Karpas-422 (cell line): ENCODE measurements around the gene KBTBD13. TPM values are rescaled to one million over a fixed set of nuclear protein-coding genes. Genes with fewer than 3 reads are reported as not detected.

ENCODE experiments used
- DNase-seq: peaks from one replicate; pipeline ENCODE4 v3.0.0-alpha.2; 2015
- H2AFZ ChIP-seq: fragments of 200-600 bp; sonication (generic); 2 replicates; pipeline ENCODE4 v1.6.1; 2014; ENCODE audit warnings: antibody characterized with exemption, low read length, mixed read lengths
- H3K27ac ChIP-seq: fragments of 200-600 bp; sonication (generic); 2 replicates; pipeline ENCODE4 v1.5.1; 2014; ENCODE audit warnings: mild to moderate bottlenecking, low read length, moderate library complexity
- H3K27me3 ChIP-seq: fragments of 200-600 bp; sonication (generic); 2 replicates; pipeline ENCODE4 v1.6.1; 2014; ENCODE audit warnings: low read length, mixed read lengths
- H3K36me3 ChIP-seq: fragments of 200-600 bp; sonication (generic); 2 replicates; pipeline ENCODE4 v1.6.1; 2014; ENCODE audit warnings: low read length, mixed read lengths; ENCODE audit not compliant: insufficient read depth
- H3K4me1 ChIP-seq: fragments of 200-600 bp; sonication (generic); 2 replicates; pipeline ENCODE4 v1.6.1; 2014; ENCODE audit warnings: mild to moderate bottlenecking, low read length, mixed read lengths
- H3K4me2 ChIP-seq: fragments of 200-600 bp; sonication (generic); 2 replicates; pipeline ENCODE4 v1.6.1; 2014; ENCODE audit warnings: low read length, low read depth, mild to moderate bottlenecking; ENCODE audit not compliant: poor library complexity, severe bottlenecking
- H3K4me3 ChIP-seq: fragments of 200-600 bp; sonication (generic); 2 replicates; pipeline ENCODE4 v1.5.1; 2014; ENCODE audit warnings: mild to moderate bottlenecking, antibody characterized with exemption, low read length, mixed read lengths
- H3K79me2 ChIP-seq: fragments of 200-600 bp; sonication (generic); 2 replicates; pipeline ENCODE4 v1.6.1; 2014; ENCODE audit warnings: mild to moderate bottlenecking, low read length, mixed read lengths
- H3K9ac ChIP-seq: fragments of 200-600 bp; sonication (generic); 2 replicates; pipeline ENCODE4 v1.6.0; 2014; ENCODE audit warnings: low read length
- H3K9me2 ChIP-seq: fragments of 200-600 bp; sonication (generic), shearing (Covaris generic); replicated peaks from 2 replicates; pipeline ENCODE4 v1.6.0; 2014; ENCODE audit warnings: mild to moderate bottlenecking, low read length, moderate library complexity; ENCODE audit not compliant: insufficient read depth
- H3K9me3 ChIP-seq: fragments of 300-700, 200-600 bp; sonication (generic); 2 replicates; pipeline ENCODE4 v1.6.1; 2014; ENCODE audit warnings: low read length, mixed read lengths
- H4K20me1 ChIP-seq: fragments of 200-600 bp; sonication (generic); 2 replicates; pipeline ENCODE4 v1.6.1; 2014; ENCODE audit warnings: mild to moderate bottlenecking, antibody characterized with exemption, low read length, low read depth; ENCODE audit not compliant: insufficient read depth
- total RNA-seq: library from RNA; depleted of rRNA; stranded (reverse); fragments of >200 nt; shearing (Covaris generic); gene quantifications from 2 replicates; pipeline ENCODE4 v1.2.3, GENCODE V29; 2014; ENCODE audit warnings: low replicate concordance

KBTBD13 gene
- total RNA-seq, 1 experiment from 2014 or later: not detected

GRCh38 chr15:65060641-65061397 lies 15.7 kb upstream of the KBTBD13 start:
- Histone ChIP-seq H2AFZ (no peak overlapping the region), H3K36me3 (no peaks in the 10 kb centered on the region), H3K4me2 (no peak overlapping the region), H3K9ac (no peak overlapping the region), H3K79me2 (no peaks in the 10 kb centered on the region), H3K4me3 (no peak overlapping the region), H3K4me1 (no peaks in the 10 kb centered on the region), H3K27ac (no peak overlapping the region), H3K27me3 (no peaks in the 10 kb centered on the region), H4K20me1 (no peaks in the 10 kb centered on the region), H3K9me2 (no peaks in the 10 kb centered on the region), H3K9me3 (no peaks in the 10 kb centered on the region)
- DNase-seq: no peak

DNA sequence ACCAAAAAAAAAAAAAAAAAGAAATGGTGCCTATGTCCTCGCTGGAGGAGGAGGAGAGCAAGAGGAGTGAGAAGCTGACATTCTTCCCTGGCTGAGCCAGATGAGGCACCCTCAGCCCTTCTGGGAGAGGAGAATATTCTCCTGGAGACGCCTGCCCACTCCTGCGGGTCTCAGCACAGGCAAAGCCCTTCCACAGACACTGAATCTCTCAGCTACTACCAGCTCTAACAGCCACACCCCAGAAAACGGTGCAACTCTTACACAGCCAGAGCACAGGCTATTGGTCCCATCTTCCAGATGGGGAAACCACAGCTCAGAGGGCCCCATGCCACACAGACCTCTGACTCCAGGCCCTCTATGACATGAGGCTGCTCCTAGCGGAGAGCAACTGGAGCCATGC lies 14.5 kb upstream of the KBTBD13 start:
- Histone ChIP-seq H3K27ac (no peak overlapping the region), H3K9me3 (no peaks in the 10 kb centered on the region), H3K4me2 (no peak overlapping the region), H3K79me2 (no peaks in the 10 kb centered on the region), H3K27me3 (no peaks in the 10 kb centered on the region), H3K36me3 (no peaks in the 10 kb centered on the region), H3K9me2 (no peaks in the 10 kb centered on the region), H3K9ac (no peak overlapping the region), H4K20me1 (no peaks in the 10 kb centered on the region), H3K4me1 (no peaks in the 10 kb centered on the region), H3K4me3 (no peak overlapping the region), H2AFZ (no peak overlapping the region)
- no peak for DNase-seq

- Histone ChIP-seq H4K20me1 (no peaks in the 10 kb centered on the region), H2AFZ (no peak overlapping the region), H3K9me3 (no peaks in the 10 kb centered on the region), H3K4me3 (no peak overlapping the region), H3K4me2 (no peak overlapping the region), H3K4me1 (no peaks in the 10 kb centered on the region), H3K9ac (no peak overlapping the region), H3K27me3 (no peaks in the 10 kb centered on the region), H3K9me2 (no peaks in the 10 kb centered on the region), H3K36me3 (no peaks in the 10 kb centered on the region), H3K79me2 (no peaks in the 10 kb centered on the region), H3K27ac (no peak overlapping the region)
- no peak for DNase-seq
These were observed 13.8 kb upstream of the KBTBD13 start for GRCh38 chr15:65062726-65063125.

- Histone ChIP-seq H3K4me3 (no peak overlapping the region), H3K27me3 (no peaks in the 10 kb centered on the region), H3K36me3 (no peaks in the 10 kb centered on the region), H2AFZ (no peak overlapping the region), H4K20me1 (no peaks in the 10 kb centered on the region), H3K4me2 (no peak overlapping the region), H3K9me2 (no peaks in the 10 kb centered on the region), H3K9ac (no peak overlapping the region), H3K4me1 (no peaks in the 10 kb centered on the region), H3K27ac (no peak overlapping the region), H3K79me2 (no peaks in the 10 kb centered on the region), H3K9me3 (no peaks in the 10 kb centered on the region)
- no peak for DNase-seq
These were observed 10.4 kb upstream of the KBTBD13 start for GRCh38 chr15:65066001-65066634.

- Histone ChIP-seq H3K79me2 (no peaks in the 10 kb centered on the region), H3K36me3 (no peaks in the 10 kb centered on the region)
- DNase-seq: no peak
These were observed 9.8 kb upstream of the KBTBD13 start for GRCh38 chr15:65066635-65067316.

GRCh38 chr15:65067317-65067644 lies 9.3 kb upstream of the KBTBD13 start:
- Histone ChIP-seq H3K4me3 (no peak overlapping the region), H3K9me3 (no peaks in the 10 kb centered on the region), H4K20me1 (no peaks in the 10 kb centered on the region), H3K4me2 (no peak overlapping the region), H3K27ac (no peak overlapping the region), H3K9ac (no peak overlapping the region), H3K27me3 (no peaks in the 10 kb centered on the region), H3K36me3 (no peaks in the 10 kb centered on the region), H3K9me2 (no peaks in the 10 kb centered on the region), H3K79me2 (no peaks in the 10 kb centered on the region), H2AFZ (no peak overlapping the region), H3K4me1 (no peaks in the 10 kb centered on the region)
- no peak for DNase-seq

More at GRCh38 chr15:65066635-65067316, 9.8 kb upstream of the KBTBD13 start:
- Histone ChIP-seq H3K27me3 (no peaks in the 10 kb centered on the region), H3K4me3 (no peak overlapping the region), H2AFZ (no peak overlapping the region), H3K27ac (no peak overlapping the region), H3K9ac (no peak overlapping the region), H3K9me2 (no peaks in the 10 kb centered on the region), H3K4me1 (no peaks in the 10 kb centered on the region), H3K9me3 (no peaks in the 10 kb centered on the region), H3K4me2 (no peak overlapping the region), H4K20me1 (no peaks in the 10 kb centered on the region)

- Histone ChIP-seq H4K20me1 (no peaks in the 10 kb centered on the region), H3K4me3 (no peak within 1 kb of the TSS), H3K9me2 (no peaks in the 10 kb centered on the region), H3K9ac (no peak within 1 kb of the TSS), H3K36me3 (no peaks in the 10 kb centered on the region), H3K4me2 (no peak within 1 kb of the TSS), H3K27ac (no peak within 1 kb of the TSS), H3K9me3 (no peaks in the 10 kb centered on the region), H3K27me3 (no peaks in the 10 kb centered on the region), H3K4me1 (no peaks in the 10 kb centered on the region), H3K79me2 (no peaks in the 10 kb centered on the region), H2AFZ (no peak within 1 kb of the TSS)
- DNase-seq: no peak
These were observed 8.7 kb upstream of the KBTBD13 start, which contains the start of gene RASL12 for GRCh38 chr15:65067645-65068402. Gene RASL12 (minus strand): TSS chr15:65067991. CDS start chr15:65067835, 156 bp downstream.

GRCh38 chr15:65068403-65068788 lies 8.2 kb upstream of the KBTBD13 start:
- H3K79me2 ChIP-seq: no peaks in the 10 kb centered on the region
- H3K27me3 ChIP-seq: no peaks in the 10 kb centered on the region
- no peak overlapping the region for H2AFZ ChIP-seq
- H3K4me1 ChIP-seq: no peaks in the 10 kb centered on the region
- DNase-seq: no peak
- H3K9ac ChIP-seq: no peak overlapping the region
- H3K9me3 ChIP-seq: no peaks in the 10 kb centered on the region
- no peaks in the 10 kb centered on the region for H3K9me2 ChIP-seq
- H3K36me3 ChIP-seq: no peaks in the 10 kb centered on the region
- no peak overlapping the region for H3K4me3 ChIP-seq
- H3K27ac ChIP-seq: no peak overlapping the region
- H4K20me1 ChIP-seq: no peaks in the 10 kb centered on the region
- H3K4me2 ChIP-seq: no peak overlapping the region
